ENCODE measurements around the gene MAN1A1. TPM values are rescaled to one million over a fixed set of nuclear protein-coding genes. Genes with fewer than 3 reads are reported as not detected.

Gene MAN1A1
- total RNA-seq, 1 donor from 2014 or later = 24.9 TPM

- FAIRE-seq (no peak), DNase-seq (ENCODE audit: low spot score in 2 of 2) (no peak)
Measured at GRCh38 chr6:119209452-119210205, 139.9 kb downstream of the MAN1A1 start.

- DNase-seq (ENCODE audit: low spot score in 2 of 2) = no peak
Measured at GRCh38 chr6:119207971-119208725, 141.4 kb downstream of the MAN1A1 start.

GRCh38 chr6:119207327-119207726 is 142.2 kb downstream of the MAN1A1 start:
- DNase-seq (ENCODE audit: low spot score in 2 of 2) (no peak), FAIRE-seq (no peak)

More at GRCh38 chr6:119207971-119208725, 141.4 kb downstream of the MAN1A1 start:
- FAIRE-seq = peak; percentile 23

DNA sequence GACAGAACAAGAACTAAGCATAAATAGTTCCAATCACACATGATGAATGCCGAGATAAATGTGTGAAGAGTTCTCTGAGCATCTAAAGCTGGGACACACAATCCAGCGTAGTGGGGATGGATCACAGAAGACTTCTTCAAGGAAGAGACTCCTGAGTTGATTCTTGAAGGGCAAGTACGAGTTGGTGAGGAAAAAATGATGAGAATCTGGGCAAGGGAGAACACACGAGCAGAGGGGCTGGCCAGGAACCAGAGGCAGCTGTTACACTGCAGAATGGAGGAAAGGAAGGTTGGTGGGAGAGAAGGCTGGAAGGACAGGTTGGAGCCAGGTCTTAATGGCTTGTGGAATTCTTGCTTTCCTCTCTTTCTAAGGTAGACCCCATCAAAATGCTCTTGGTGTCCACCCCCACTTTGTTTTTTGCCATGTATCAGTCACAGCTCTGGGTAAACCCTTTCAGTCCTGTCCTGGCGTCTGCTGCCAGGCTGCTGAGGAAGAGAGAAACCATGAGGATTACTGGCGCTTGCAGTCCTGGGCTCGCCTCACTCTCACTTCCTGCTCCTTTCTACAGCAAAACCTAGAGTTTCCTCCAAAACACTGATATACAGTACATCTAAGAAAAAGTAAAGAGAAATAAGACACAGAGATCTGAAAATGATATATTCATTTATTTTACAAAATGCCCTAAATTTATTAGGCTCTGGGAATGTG is 143.5 kb downstream of the MAN1A1 start:
- FAIRE-seq (no peak), DNase-seq (ENCODE audit: low spot score in 2 of 2) (no peak)

GRCh38 chr6:119204719-119205118 is 144.8 kb downstream of the MAN1A1 start:
- FAIRE-seq (no peak), DNase-seq (ENCODE audit: low spot score in 2 of 2) (no peak)

- DNase-seq (ENCODE audit: low spot score in 2 of 2) = no peak
- FAIRE-seq = no peak
Measured at GRCh38 chr6:119201480-119201879, 148.1 kb downstream of the MAN1A1 start.

DNA sequence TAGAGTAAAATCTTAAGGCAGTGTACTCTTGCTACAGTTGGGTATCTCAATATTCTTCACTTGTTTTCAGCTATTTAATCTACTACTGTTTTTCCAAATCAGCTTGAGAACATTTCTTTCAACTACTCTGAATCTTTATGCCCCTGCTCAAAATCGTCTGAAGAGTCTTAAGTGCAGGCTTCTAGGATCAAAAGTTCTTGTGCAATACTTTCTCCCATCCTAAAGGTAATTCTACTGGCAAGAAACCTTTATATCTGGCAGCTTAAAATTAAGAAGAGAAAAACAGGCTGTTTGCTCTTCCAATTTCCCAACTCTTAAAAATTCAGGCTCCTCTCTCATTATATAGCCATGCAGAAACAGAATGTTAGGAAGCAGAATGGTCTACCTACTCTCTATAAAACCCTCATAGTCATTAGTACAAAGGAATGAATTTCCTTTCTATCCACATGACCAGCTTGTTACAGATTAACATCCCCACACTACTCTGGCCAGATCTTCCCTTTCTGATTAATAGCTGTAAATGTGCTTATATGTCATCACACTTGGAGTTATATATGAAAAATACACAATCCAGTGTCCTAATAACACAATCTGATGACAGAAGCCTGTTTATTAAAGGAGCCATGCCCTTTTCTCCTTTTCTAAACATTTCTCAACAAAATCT is 148.9 kb downstream of the MAN1A1 start:
- FAIRE-seq (no peak), DNase-seq (ENCODE audit: low spot score in 2 of 2) (no peak)

GRCh38 chr6:119197271-119197670 is 152.3 kb downstream of the MAN1A1 start:
- FAIRE-seq = no peak
- no peak for DNase-seq (ENCODE audit: low spot score in 2 of 2)

DNA sequence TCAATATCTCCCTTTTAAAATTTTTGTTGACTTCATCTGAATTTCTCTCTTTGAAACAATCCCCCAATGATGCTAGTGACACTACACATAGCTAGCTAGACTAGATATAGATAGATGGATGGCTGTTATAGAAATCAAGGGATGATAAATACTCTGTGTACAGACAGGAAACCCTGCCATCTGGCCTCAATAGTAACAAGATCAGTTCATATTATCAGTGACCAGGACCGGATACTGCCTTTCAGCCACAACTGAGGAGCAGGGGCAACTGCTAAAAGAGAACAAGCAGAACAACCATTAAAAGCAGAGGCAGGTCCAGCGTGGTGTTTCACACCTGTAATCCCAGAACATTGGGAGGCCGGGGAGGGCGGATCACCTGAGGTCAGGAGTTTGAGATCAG is 152.8 kb downstream of the MAN1A1 start:
- DNase-seq (ENCODE audit: low spot score in 2 of 2) (no peak), FAIRE-seq (no peak)

GRCh38 chr6:119195848-119196247 is 153.7 kb downstream of the MAN1A1 start:
- no peak for FAIRE-seq
- DNase-seq (ENCODE audit: low spot score in 2 of 2) = no peak

- FAIRE-seq = no peak
Measured at GRCh38 chr6:119195204-119195603, 154.4 kb downstream of the MAN1A1 start.

GRCh38 chr6:119193707-119194106 is 155.9 kb downstream of the MAN1A1 start:
- no peak for FAIRE-seq
- DNase-seq (ENCODE audit: low spot score in 2 of 2) = no peak

More at GRCh38 chr6:119195204-119195603, 154.4 kb downstream of the MAN1A1 start:
- no peak for DNase-seq (ENCODE audit: low spot score in 2 of 2)

DNA sequence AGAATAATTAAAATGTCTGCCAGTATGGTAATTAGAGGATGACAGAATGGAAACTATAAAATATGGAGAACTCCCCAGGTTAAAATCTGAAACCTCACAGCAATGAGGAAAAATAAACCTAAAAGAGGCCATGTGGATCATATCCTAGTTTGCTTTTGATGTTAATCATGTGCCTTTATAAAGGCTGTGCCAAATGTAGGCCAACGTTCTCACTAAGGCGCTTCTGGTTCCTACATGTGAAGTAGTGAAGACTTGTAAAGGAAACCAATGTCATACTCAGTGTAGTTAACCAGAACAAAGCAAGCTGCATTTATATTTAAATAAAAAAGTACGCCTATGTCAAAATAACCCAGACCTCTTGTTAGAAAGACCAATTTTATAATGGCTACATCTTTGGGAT is 157.4 kb downstream of the MAN1A1 start:
- FAIRE-seq = no peak

DNA sequence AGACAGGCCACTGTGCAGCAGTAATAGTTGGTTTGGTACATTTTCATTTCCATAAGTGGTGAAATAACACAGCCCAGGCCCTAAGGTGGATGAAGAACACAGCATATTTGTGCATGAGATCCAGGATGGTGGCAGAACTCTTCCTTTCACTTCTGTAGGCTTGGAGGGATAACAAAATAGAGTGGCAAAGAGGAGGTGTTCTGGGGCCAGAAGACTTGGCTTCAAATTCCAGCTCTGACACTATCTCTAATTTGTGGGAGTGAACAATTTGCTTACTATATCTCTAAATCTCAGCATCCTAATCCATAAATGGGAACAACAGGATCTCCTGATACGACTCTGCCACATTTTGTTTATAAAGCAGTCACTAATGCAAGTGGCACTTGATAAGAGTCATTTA is 159.4 kb downstream of the MAN1A1 start:
- no peak for DNase-seq (ENCODE audit: low spot score in 2 of 2)
- no peak for FAIRE-seq

More for the DNA sequence above, 157.4 kb downstream of the MAN1A1 start:
- DNase-seq (ENCODE audit: low spot score in 2 of 2) = no peak

DNA sequence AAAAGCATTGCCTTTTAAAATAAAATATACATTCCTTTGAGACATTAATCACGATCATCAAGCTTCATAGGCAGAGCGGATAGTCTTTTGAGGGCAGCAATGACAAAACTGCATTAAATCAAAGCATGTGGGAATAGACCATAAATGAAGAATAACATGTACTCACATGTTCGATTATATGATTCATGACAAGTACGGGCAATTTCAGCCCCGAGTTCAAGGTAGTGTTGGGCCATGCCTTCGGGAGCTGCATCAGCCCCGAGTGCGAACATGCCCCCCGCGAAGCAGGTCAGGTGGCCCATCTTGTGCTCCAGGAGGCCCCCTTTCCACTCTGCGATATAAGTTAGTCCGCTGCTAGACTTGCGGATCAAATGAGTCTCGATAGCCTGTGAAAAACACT is 160.1 kb downstream of the MAN1A1 start:
- no peak for FAIRE-seq
- no peak for DNase-seq (ENCODE audit: low spot score in 2 of 2)

- no peak for FAIRE-seq
- no peak for DNase-seq (ENCODE audit: low spot score in 2 of 2)
Measured at GRCh38 chr6:119187596-119187995, 162.0 kb downstream of the MAN1A1 start.

- FAIRE-seq = no peak
Measured at GRCh38 chr6:119186490-119186889, 163.1 kb downstream of the MAN1A1 start.

GRCh38 chr6:119184008-119184648 is 165.4 kb downstream of the MAN1A1 start:
- FAIRE-seq (no peak), DNase-seq (ENCODE audit: low spot score in 2 of 2) (no peak)

More at GRCh38 chr6:119186490-119186889, 163.1 kb downstream of the MAN1A1 start:
- DNase-seq (ENCODE audit: low spot score in 2 of 2) = no peak

GRCh38 chr6:119183457-119183856 is 166.1 kb downstream of the MAN1A1 start:
- DNase-seq (ENCODE audit: low spot score in 2 of 2) (no peak), FAIRE-seq (no peak)

DNA sequence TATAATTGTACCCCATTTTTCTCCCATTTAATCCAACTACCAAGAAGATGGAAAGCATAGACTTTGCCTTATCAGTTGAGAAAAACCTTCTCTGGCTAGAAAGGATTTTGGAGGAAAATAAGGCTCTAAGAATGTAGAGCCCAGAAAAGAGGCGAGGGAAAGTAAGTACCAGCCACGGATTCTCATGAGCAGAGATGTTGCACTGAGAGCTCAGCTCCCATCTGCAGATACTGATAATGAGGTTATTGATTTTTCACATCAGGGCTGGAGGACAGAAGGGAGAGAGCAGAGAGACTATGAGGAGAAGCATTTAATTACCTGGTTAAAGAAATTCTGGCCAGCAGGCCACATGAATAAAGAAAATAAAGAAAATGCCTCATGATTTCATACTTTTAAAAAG is 166.7 kb downstream of the MAN1A1 start:
- DNase-seq (ENCODE audit: low spot score in 2 of 2) = no peak
- no peak for FAIRE-seq
